ENCODE measurements around the gene RANBP1. TPM values are rescaled to one million over a fixed set of nuclear protein-coding genes. Genes with fewer than 3 reads are reported as not detected.

The RANBP1 gene
- total and polyA plus RNA-seq, 12 donors = 31.8 to 71.7 (median 39.0) TPM

GRCh38 chr22:20171288-20172140, 55.6 kb downstream of the RANBP1 start:
- Histone ChIP-seq H3K4me3 (no peak overlapping the region), H3K36me3 (no peaks in the 10 kb centered on the region), H3K4me1 (no peaks in the 10 kb centered on the region), H3K9me3 (no peaks in the 10 kb centered on the region), H3K27ac (no peak overlapping the region), H3K27me3 (no peaks in the 10 kb centered on the region)
- no peak for TF ChIP-seq CTCF (IDR thresholded peaks at IDR 0.05)
- intact Hi-C loops (cut with DNase I) = loop anchor here in 1 of 10 donors (5.0 kb wide), 1 partner anchor 101 kb away; no protein-coding TSS in a partner anchor
- DNase-seq (no peak), ATAC-seq (no peak)
- WGBS, 2 donors = 86 to 96% methylated on average over 12 of the region's 12 CpGs

DNA sequence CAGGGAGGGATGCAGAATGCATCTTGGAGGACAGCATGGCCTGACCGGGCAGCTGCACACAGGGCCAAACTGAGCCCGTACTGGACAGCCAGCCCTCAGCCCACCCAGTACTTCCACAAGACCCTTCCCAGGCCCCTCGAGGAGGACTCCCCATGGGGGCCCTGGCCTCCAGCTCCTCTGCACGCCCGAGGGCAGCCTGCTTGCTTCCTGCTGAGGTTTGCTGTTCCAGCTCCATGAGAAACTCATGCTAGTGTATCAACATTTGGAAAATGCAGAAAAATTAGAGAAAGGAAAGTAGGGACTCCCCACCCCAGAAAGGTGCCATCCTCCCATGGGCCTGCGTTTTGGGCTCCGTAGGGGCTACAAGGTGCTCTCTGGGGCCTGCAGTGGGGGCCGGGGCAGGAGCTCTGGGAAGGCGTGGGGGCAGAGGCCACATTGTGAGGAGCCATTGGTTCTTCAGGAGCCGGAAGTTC, 56.3 kb downstream of the RANBP1 start:
- TF ChIP-seq CTCF (IDR thresholded peaks at IDR 0.05) = no peak
- Histone ChIP-seq H3K9me3 (no peaks in the 10 kb centered on the region), H3K36me3 (no peaks in the 10 kb centered on the region), H3K27ac (no peak overlapping the region), H3K27me3 (no peaks in the 10 kb centered on the region), H3K4me1 (no peaks in the 10 kb centered on the region), H3K4me3 (no peak overlapping the region)
- intact Hi-C loops (cut with DNase I) = loop anchor here in 1 of 10 donors (5.0 kb wide), 1 partner anchor 100 kb away; no protein-coding TSS in a partner anchor
- WGBS, 2 donors = 85 to 91% methylated on average over 10 of the region's 10 CpGs
- DNase-seq = no peak
- no peak for ATAC-seq

GRCh38 chr22:20173246-20173645, 57.3 kb downstream of the RANBP1 start:
- DNase-seq (no peak), ATAC-seq (no peak)
- 84 to 90% methylated on average over 11 of the region's 11 CpGs for WGBS, 2 donors
- Histone ChIP-seq H3K27me3 (no peaks in the 10 kb centered on the region), H3K4me3 (no peak overlapping the region), H3K4me1 (no peaks in the 10 kb centered on the region), H3K9me3 (no peaks in the 10 kb centered on the region), H3K36me3 (no peaks in the 10 kb centered on the region), H3K27ac (no peak overlapping the region)
- intact Hi-C loops (cut with DNase I) = loop anchor here in 1 of 10 donors (5.0 kb wide), 1 partner anchor 99 kb away; no protein-coding TSS in a partner anchor
- no peak for TF ChIP-seq CTCF (IDR thresholded peaks at IDR 0.05)

- intact Hi-C loops (cut with DNase I) = loop anchor here in 1 of 10 donors (5.0 kb wide), 1 partner anchor 99 kb away; no protein-coding TSS in a partner anchor
- WGBS, 2 donors = 55 to 58% methylated on average over 10 of the region's 10 CpGs
Measured at GRCh38 chr22:20173772-20174171, 57.9 kb downstream of the RANBP1 start.

More at GRCh38 chr22:20173772-20174171, 57.9 kb downstream of the RANBP1 start:
- DNase-seq (no peak), ATAC-seq (no peak)
- Histone ChIP-seq H3K4me3 (no peak overlapping the region), H3K9me3 (no peaks in the 10 kb centered on the region), H3K27me3 (no peaks in the 10 kb centered on the region), H3K4me1 (no peaks in the 10 kb centered on the region), H3K27ac (no peak overlapping the region), H3K36me3 (no peaks in the 10 kb centered on the region)
- no peak for TF ChIP-seq CTCF (IDR thresholded peaks at IDR 0.05)

All from heart right ventricle (tissue), 16 donors.